GM23248 (cell line): Measurements from ENCODE around the gene CCDC187. TPM values are rescaled to one million over a fixed set of nuclear protein-coding genes. Genes with fewer than 3 reads are reported as not detected.
A peak's percentile ranks its signal among the peaks of the same experiment; 100 is the strongest.

ENCODE experiments used
- DNase-seq: peaks from one replicate; pipeline ENCODE4 v3.0.0-alpha.2; 2015
- H2AFZ ChIP-seq: fragments of 200-600 bp; sonication (generic); 2 replicates; pipeline ENCODE4 v1.6.1; 2016; ENCODE audit warnings: antibody characterized with exemption
- H3F3A ChIP-seq: fragments of 200-600 bp; sonication (generic); 2 replicates; pipeline ENCODE4 v1.6.1; 2016; ENCODE audit warnings: mild to moderate bottlenecking, antibody characterized with exemption, mixed run types; ENCODE audit not compliant: insufficient read depth
- H3K27ac ChIP-seq: fragments of 200-600 bp; sonication (generic); 2 replicates; pipeline ENCODE4 v1.5.1; 2016; ENCODE audit warnings: mild to moderate bottlenecking
- H3K27me3 ChIP-seq: fragments of 200-600 bp; sonication (generic); replicated peaks from 2 replicates; pipeline ENCODE4 v1.6.1; 2016; ENCODE audit warnings: mild to moderate bottlenecking; ENCODE audit not compliant: insufficient read depth
- H3K36me3 ChIP-seq: fragments of 200-600 bp; sonication (generic); 2 replicates; pipeline ENCODE4 v1.6.1; 2016; ENCODE audit warnings: low read depth, mild to moderate bottlenecking
- H3K4me1 ChIP-seq: fragments of 200-600 bp; sonication (generic); 2 replicates; pipeline ENCODE4 v1.6.1; 2016; ENCODE audit warnings: mild to moderate bottlenecking; ENCODE audit not compliant: insufficient read depth
- H3K4me2 ChIP-seq: fragments of 200-600 bp; sonication (generic); one replicate; pipeline ENCODE4 v1.6.1; 2016; ENCODE audit warnings: mild to moderate bottlenecking; ENCODE audit not compliant: unreplicated experiment
- H3K4me3 ChIP-seq: fragments of 200-600 bp; sonication (generic); 2 replicates; pipeline ENCODE4 v1.5.1; 2016; ENCODE audit warnings: mild to moderate bottlenecking
- H3K79me2 ChIP-seq: fragments of 200-600 bp; sonication (generic); 2 replicates; pipeline ENCODE4 v1.6.1; 2016; ENCODE audit warnings: mild to moderate bottlenecking; ENCODE audit not compliant: insufficient read depth
- H3K9ac ChIP-seq: fragments of 200-600 bp; sonication (generic); 2 replicates; pipeline ENCODE4 v1.6.1; 2016; ENCODE audit warnings: mild to moderate bottlenecking
- H3K9me2 ChIP-seq: fragments of 200-600 bp; sonication (generic); 2 replicates; pipeline ENCODE4 v1.6.1; 2016; ENCODE audit warnings: mixed run types, mild to moderate bottlenecking, moderate library complexity; ENCODE audit not compliant: insufficient read depth
- H3K9me3 ChIP-seq: fragments of 200-600 bp; sonication (generic); one replicate; pipeline ENCODE4 v1.6.1; 2017; ENCODE audit warnings: low read depth
- H4K20me1 ChIP-seq: fragments of 200-600 bp; sonication (generic); 2 replicates; pipeline ENCODE4 v1.6.0; 2016; ENCODE audit not compliant: insufficient read depth
- EZH2 ChIP-seq: fragments of 200-600 bp; sonication (generic); IDR thresholded peaks from 2 replicates; pipeline ENCODE4 v1.6.1; 2018; ENCODE audit warnings: antibody characterized with exemption, mild to moderate bottlenecking; ENCODE audit not compliant: insufficient read depth, poor library complexity, severe bottlenecking
- EZH2phosphoT487 ChIP-seq: fragments of 200-600 bp; sonication (generic); IDR thresholded peaks from 2 replicates; pipeline ENCODE4 v1.6.1; 2018; ENCODE audit warnings: antibody characterized with exemption, moderate library complexity, mild to moderate bottlenecking, low read depth; ENCODE audit not compliant: insufficient read depth
- WGBS, 2 experiments: methylation state at CpG; one replicate each; pipeline ENCODE4 v1.1.6; 2015 to 2017; ENCODE audit warnings: low lambda C conversion rate in 2 of 2, low coverage in 1 of 2; ENCODE audit errors: missing lambda C conversion rate in 2 of 2; 5-methylcytosine and 5-hydroxymethylcytosine counted together
- in situ Hi-C: fragments of 300-500 bp; cut with MboI; formaldehyde crosslinking; loops from 2 replicates; pipeline ENCODE4 v1.15.0; 2020
- polyA plus RNA-seq: library from polyadenylated mRNA; unstranded; fragments of >200 nt; fragmentation: Nextera tagmentation; extraction: Ambion mirVana; gene quantifications from 2 replicates; pipeline ENCODE4 v1.2.1, GENCODE V29; 2016
- total RNA-seq: library from RNA; depleted of rRNA; stranded (reverse); fragments of >200 nt; shearing (Covaris generic); gene quantifications from 2 replicates; pipeline ENCODE4 v1.2.3, GENCODE V29; 2014

CCDC187 gene
- total and polyA plus RNA-seq, 2 experiments from 2014 or later, result not detected

- Histone ChIP-seq H2AFZ (no peak overlapping the region), H3K36me3 (no peaks in the 10 kb centered on the region), H3K9me2 (no peaks in the 10 kb centered on the region), H3K27ac (no peak overlapping the region), H3K79me2 (no peaks in the 10 kb centered on the region), H3K27me3 (no peaks in the 10 kb centered on the region), H3K9me3 (no peaks in the 10 kb centered on the region), H4K20me1 (no peaks in the 10 kb centered on the region), H3K4me3 (no peak overlapping the region), H3K4me1 (0 out of 2 replicates have a peak, but pooled peaks cover 4% of the 10 kb centered on the region), H3K4me2 (no peak overlapping the region), H3K9ac (no peak overlapping the region), H3F3A (no peaks in the 10 kb centered on the region)
- TF ChIP-seq EZH2phosphoT487, result no peak
- no peak for TF ChIP-seq EZH2
- WGBS, 2 experiments, result 71 to 76% methylated on average over 32 to 34 of the region's 39 CpGs
- DNase-seq, result no peak
- in situ Hi-C loops, result no loop called here
These were observed 46.3 kb downstream of the CCDC187 start for GRCh38 chr9:136257381-136258298.

GRCh38 chr9:136255896-136256890, 47.7 kb downstream of the CCDC187 start:
- no peak overlapping the region for H3K9ac ChIP-seq
- H3K4me3 ChIP-seq, result no peak overlapping the region
- no peaks in the 10 kb centered on the region for H3K79me2 ChIP-seq
- TF ChIP-seq EZH2phosphoT487 (no peak), EZH2 (no peak)
- no peak overlapping the region for H3K4me2 ChIP-seq
- H3K4me1 ChIP-seq, result 0 out of 2 replicates have a peak, but pooled peaks cover 4% of the 10 kb centered on the region
- no peak overlapping the region for H3K27ac ChIP-seq
- no peaks in the 10 kb centered on the region for H3K27me3 ChIP-seq
- WGBS, 2 experiments, result 39 to 45% methylated on average over 26 to 28 of the region's 28 CpGs
- H3K9me2 ChIP-seq, result no peaks in the 10 kb centered on the region
- no peaks in the 10 kb centered on the region for H4K20me1 ChIP-seq
- in situ Hi-C loops, result no loop called here
- H3K9me3 ChIP-seq, result no peaks in the 10 kb centered on the region
- no peak overlapping the region for H2AFZ ChIP-seq
- no peaks in the 10 kb centered on the region for H3K36me3 ChIP-seq
- no peaks in the 10 kb centered on the region for H3F3A ChIP-seq
- DNase-seq, result no peak

GRCh38 chr9:136255166-136255538, 48.7 kb downstream of the CCDC187 start:
- Histone ChIP-seq H3K9ac (no peak overlapping the region), H3K9me3 (no peaks in the 10 kb centered on the region), H4K20me1 (no peaks in the 10 kb centered on the region), H3K27ac (no peak overlapping the region), H3F3A (no peaks in the 10 kb centered on the region), H3K9me2 (no peaks in the 10 kb centered on the region), H3K4me3 (no peak overlapping the region), H3K4me1 (0 out of 2 replicates have a peak, but pooled peaks cover 4% of the 10 kb centered on the region), H3K79me2 (no peaks in the 10 kb centered on the region), H3K4me2 (no peak overlapping the region), H2AFZ (no peak overlapping the region), H3K27me3 (no peaks in the 10 kb centered on the region; the same call in 1 of the 2 replicates), H3K36me3 (no peaks in the 10 kb centered on the region)
- in situ Hi-C loops, result no loop called here
- TF ChIP-seq EZH2phosphoT487, result no peak
- no peak for TF ChIP-seq EZH2
- WGBS, 2 experiments, result 28 to 30% methylated on average over 12 of the region's 12 CpGs
- peak; percentile 64 for DNase-seq

- H3K79me2 ChIP-seq, result no peaks in the 10 kb centered on the region
- H3K9me3 ChIP-seq, result no peaks in the 10 kb centered on the region
- no peaks in the 10 kb centered on the region for H3K36me3 ChIP-seq
- H3K9ac ChIP-seq, result no peak overlapping the region
- no peak for TF ChIP-seq EZH2phosphoT487
- no peak overlapping the region for H2AFZ ChIP-seq
- DNase-seq, result no peak
- H3K4me1 ChIP-seq, result 0 out of 2 replicates have a peak, but pooled peaks cover 4% of the 10 kb centered on the region
- H3F3A ChIP-seq, result no peaks in the 10 kb centered on the region
- no peak overlapping the region for H3K4me3 ChIP-seq
- H3K9me2 ChIP-seq, result no peaks in the 10 kb centered on the region
- H3K27ac ChIP-seq, result no peak overlapping the region
- H4K20me1 ChIP-seq, result no peaks in the 10 kb centered on the region
- in situ Hi-C loops, result no loop called here
- WGBS, 2 experiments, result 73 to 74% methylated on average over 25 of the region's 25 CpGs
- no peaks in the 10 kb centered on the region; the same call in 1 of the 2 replicates for H3K27me3 ChIP-seq
- H3K4me2 ChIP-seq, result no peak overlapping the region
These were observed 49.3 kb downstream of the CCDC187 start for GRCh38 chr9:136254381-136255165.
